Stimulated activated naive CD8-positive, alpha-beta T cell treated with anti-CD3 and anti-CD28 coated beads, Interleukin-15, Interleukin-2, amounts not matched to agents 100 ng/mL and 50 ng/mL, for 24 hours (primary cell): Measurements from ENCODE around the gene TTC9.

Experiments
- H3K27ac Mint-ChIP-seq: one replicate; pipeline ENCODE4 v1.8.0; 2021; ENCODE audit warnings: mild to moderate bottlenecking, mixed read lengths
- H3K27me3 Mint-ChIP-seq: one replicate; pipeline ENCODE4 v1.8.0; 2021; ENCODE audit warnings: mixed read lengths
- H3K36me3 Mint-ChIP-seq: one replicate; pipeline ENCODE4 v1.8.0; 2021; ENCODE audit warnings: low read depth, mixed read lengths
- H3K4me1 Mint-ChIP-seq: one replicate; pipeline ENCODE4 v1.8.0; 2021; ENCODE audit warnings: low read depth, mixed read lengths
- H3K4me3 Mint-ChIP-seq: one replicate; pipeline ENCODE4 v1.8.0; 2021; ENCODE audit warnings: mild to moderate bottlenecking, mixed read lengths
- H3K9me3 Mint-ChIP-seq: one replicate; pipeline ENCODE4 v1.8.0; 2021; ENCODE audit warnings: mixed read lengths

TTC9 gene

GRCh38 chr14:70709726-70710382, 68.1 kb downstream of the TTC9 start:
- H3K27ac Mint-ChIP-seq = no peak overlapping the region
- H3K4me3 Mint-ChIP-seq = no peak overlapping the region
- no peaks in the 10 kb centered on the region for H3K9me3 Mint-ChIP-seq
- peaks cover 12% of the 10 kb centered on the region for H3K4me1 Mint-ChIP-seq
- no peaks in the 10 kb centered on the region for H3K36me3 Mint-ChIP-seq
- H3K27me3 Mint-ChIP-seq = peaks cover 5% of the 10 kb centered on the region

- Mint-ChIP-seq H3K27ac (no peak overlapping the region), H3K9me3 (no peaks in the 10 kb centered on the region), H3K4me1 (peaks cover 12% of the 10 kb centered on the region), H3K36me3 (no peaks in the 10 kb centered on the region), H3K27me3 (peaks cover 12% of the 10 kb centered on the region), H3K4me3 (no peak overlapping the region)
Observed at GRCh38 chr14:70711451-70711850, 69.7 kb downstream of the TTC9 start.

- Mint-ChIP-seq H3K4me1 (peaks cover 9% of the 10 kb centered on the region), H3K9me3 (no peaks in the 10 kb centered on the region), H3K27ac (no peak overlapping the region), H3K36me3 (no peaks in the 10 kb centered on the region), H3K4me3 (no peak overlapping the region), H3K27me3 (peaks cover 12% of the 10 kb centered on the region)
Observed at GRCh38 chr14:70713096-70713495, 71.4 kb downstream of the TTC9 start.

GRCh38 chr14:70713511-70713916, 71.8 kb downstream of the TTC9 start:
- H3K27ac Mint-ChIP-seq = no peak overlapping the region
- no peaks in the 10 kb centered on the region for H3K36me3 Mint-ChIP-seq
- peaks cover 12% of the 10 kb centered on the region for H3K27me3 Mint-ChIP-seq
- H3K4me1 Mint-ChIP-seq = peaks cover 9% of the 10 kb centered on the region
- no peak overlapping the region for H3K4me3 Mint-ChIP-seq
- H3K9me3 Mint-ChIP-seq = no peaks in the 10 kb centered on the region

DNA sequence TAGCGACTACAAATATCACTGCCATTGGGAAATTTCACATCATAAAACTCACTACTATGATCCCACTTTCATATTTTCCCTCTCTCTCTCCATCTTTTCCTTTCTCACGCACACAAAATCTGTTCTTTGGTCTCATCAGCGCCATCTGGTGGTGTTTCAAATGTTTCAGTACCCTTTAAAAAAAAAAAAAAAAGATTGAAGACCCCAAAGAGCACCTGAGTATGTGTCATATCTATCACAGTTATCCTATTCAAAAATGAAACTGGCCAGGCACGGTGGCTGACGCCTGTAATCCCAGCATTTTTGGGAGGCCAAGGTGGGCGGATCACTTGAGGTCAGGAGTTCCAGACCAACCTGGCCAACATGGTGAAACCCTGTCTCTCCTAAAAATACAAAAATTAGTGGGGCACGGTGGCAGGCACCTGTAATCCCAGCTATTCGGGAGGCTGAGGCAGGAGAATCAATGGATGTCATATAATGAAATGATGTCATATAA, 72.4 kb downstream of the TTC9 start:
- Mint-ChIP-seq H3K9me3 (no peaks in the 10 kb centered on the region), H3K27ac (no peak overlapping the region), H3K4me1 (peaks cover 9% of the 10 kb centered on the region), H3K27me3 (peaks cover 12% of the 10 kb centered on the region), H3K4me3 (no peak overlapping the region), H3K36me3 (no peaks in the 10 kb centered on the region)

- H3K4me1 Mint-ChIP-seq = peaks cover 9% of the 10 kb centered on the region
- peaks cover 12% of the 10 kb centered on the region for H3K27me3 Mint-ChIP-seq
- no peak overlapping the region for H3K27ac Mint-ChIP-seq
- no peak overlapping the region for H3K4me3 Mint-ChIP-seq
- no peaks in the 10 kb centered on the region for H3K9me3 Mint-ChIP-seq
- H3K36me3 Mint-ChIP-seq = no peaks in the 10 kb centered on the region
Observed at GRCh38 chr14:70716483-70716882, 74.8 kb downstream of the TTC9 start.

GRCh38 chr14:70716958-70717357, 75.2 kb downstream of the TTC9 start:
- peaks cover 12% of the 10 kb centered on the region for H3K27me3 Mint-ChIP-seq
- no peak overlapping the region for H3K4me3 Mint-ChIP-seq
- H3K9me3 Mint-ChIP-seq = no peaks in the 10 kb centered on the region
- H3K27ac Mint-ChIP-seq = no peak overlapping the region
- H3K36me3 Mint-ChIP-seq = no peaks in the 10 kb centered on the region
- H3K4me1 Mint-ChIP-seq = peaks cover 9% of the 10 kb centered on the region

DNA sequence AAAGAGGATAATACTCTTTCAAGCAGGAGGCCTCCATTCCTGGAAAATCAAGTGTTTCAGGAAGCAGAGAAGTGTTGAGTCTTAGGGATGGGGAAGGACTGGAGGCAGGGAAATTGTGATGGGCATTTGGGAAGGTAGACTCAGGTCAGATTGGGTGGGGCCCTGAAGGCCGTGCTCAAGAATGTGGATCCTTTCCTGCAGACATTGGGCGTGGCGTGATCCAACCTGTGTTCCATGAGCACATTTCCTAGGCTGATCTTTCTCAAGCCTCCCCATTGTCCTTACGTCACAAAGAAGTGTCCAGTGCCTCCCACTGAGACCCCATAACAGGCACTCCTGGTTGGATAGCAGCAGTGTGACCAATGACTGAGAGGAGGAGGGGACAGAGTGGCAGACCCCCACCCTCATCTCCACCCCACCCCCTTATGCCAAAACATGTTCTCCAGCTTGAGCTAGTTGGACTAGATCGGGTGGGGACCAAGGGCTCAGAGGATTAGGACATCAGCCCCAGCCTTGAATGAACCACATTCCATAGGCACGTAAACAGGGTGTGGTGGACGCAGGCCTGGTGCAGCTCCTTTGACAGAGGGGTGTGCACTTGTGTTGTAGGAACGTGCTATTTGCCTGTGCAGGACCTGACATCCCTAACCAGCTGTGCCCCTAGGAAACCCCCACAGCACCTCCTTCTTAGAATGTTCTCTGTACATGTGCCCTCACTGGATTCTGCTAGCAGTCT, 76.8 kb downstream of the TTC9 start:
- H3K27me3 Mint-ChIP-seq = peaks cover 12% of the 10 kb centered on the region
- H3K36me3 Mint-ChIP-seq = no peaks in the 10 kb centered on the region
- no peaks in the 10 kb centered on the region for H3K9me3 Mint-ChIP-seq
- H3K27ac Mint-ChIP-seq = no peak overlapping the region
- peaks cover 9% of the 10 kb centered on the region for H3K4me1 Mint-ChIP-seq
- H3K4me3 Mint-ChIP-seq = no peak overlapping the region

DNA sequence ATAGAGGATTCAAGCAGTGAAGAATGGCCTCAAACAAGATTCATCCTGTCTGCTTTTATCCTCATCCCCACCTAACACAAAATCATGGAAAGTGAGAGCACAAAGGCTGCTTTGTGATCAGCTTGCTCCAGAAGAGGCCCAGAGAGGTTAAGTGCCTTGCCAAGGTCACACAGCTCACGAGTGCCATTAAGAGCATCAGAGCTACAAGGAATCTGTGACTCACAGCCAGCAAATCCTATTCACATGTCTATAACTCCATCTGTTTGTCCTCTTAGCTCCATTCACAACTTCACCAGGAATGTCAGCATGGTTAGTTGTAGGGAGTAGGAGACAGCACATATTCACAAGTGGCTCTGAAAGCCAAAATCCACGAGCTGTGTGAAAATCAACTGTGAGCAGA, 79.8 kb downstream of the TTC9 start:
- Mint-ChIP-seq H3K36me3 (no peaks in the 10 kb centered on the region), H3K27ac (no peak overlapping the region), H3K4me1 (no peaks in the 10 kb centered on the region), H3K9me3 (no peaks in the 10 kb centered on the region), H3K27me3 (no peaks in the 10 kb centered on the region), H3K4me3 (no peak overlapping the region)

DNA sequence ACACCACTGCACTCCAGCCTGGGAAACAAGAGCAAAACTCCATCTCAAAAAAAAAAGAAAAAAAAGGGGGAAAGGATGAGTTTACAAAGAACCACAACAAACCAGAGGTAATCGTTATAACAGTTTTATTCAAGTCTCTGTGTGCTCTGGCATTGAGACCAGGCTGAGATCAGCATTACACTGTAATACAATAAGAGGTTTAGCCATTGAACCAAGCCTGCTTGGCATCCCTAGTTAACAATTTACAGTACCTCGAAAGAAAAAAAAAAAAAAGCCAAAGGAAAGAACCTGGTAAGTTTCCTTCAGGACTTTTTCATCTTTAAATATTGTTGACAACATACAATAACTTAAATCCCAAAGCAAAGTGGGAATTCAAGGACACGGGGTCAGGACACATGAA, 80.7 kb downstream of the TTC9 start:
- Mint-ChIP-seq H3K9me3 (no peaks in the 10 kb centered on the region), H3K27me3 (no peaks in the 10 kb centered on the region), H3K27ac (no peak overlapping the region), H3K4me3 (no peak overlapping the region), H3K4me1 (no peaks in the 10 kb centered on the region), H3K36me3 (no peaks in the 10 kb centered on the region)

DNA sequence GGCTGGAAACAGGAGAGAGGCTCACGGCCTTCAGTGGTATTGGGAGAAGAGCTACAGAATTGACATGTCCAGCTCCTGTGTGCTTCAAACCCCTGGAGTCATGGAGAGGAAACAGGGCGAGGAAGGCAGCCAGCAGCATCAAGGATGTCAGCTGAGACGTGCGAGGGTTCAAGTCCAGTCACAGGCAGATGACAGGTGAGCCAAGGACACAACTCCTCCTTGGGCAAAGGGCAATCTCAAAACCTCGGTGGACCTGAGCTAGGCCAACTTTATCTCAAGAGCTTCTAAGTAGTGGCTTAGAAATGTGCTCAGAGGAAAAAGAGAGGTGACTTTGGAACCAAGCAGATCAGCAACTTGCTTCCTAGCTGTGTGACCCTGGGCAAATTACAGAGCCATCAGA, 81.6 kb downstream of the TTC9 start:
- H3K36me3 Mint-ChIP-seq = no peaks in the 10 kb centered on the region
- no peaks in the 10 kb centered on the region for H3K27me3 Mint-ChIP-seq
- H3K4me3 Mint-ChIP-seq = no peak overlapping the region
- H3K4me1 Mint-ChIP-seq = no peaks in the 10 kb centered on the region
- H3K27ac Mint-ChIP-seq = no peak overlapping the region
- no peaks in the 10 kb centered on the region for H3K9me3 Mint-ChIP-seq

- H3K27ac Mint-ChIP-seq = no peak overlapping the region
- no peaks in the 10 kb centered on the region for H3K36me3 Mint-ChIP-seq
- no peaks in the 10 kb centered on the region for H3K27me3 Mint-ChIP-seq
- H3K4me1 Mint-ChIP-seq = no peaks in the 10 kb centered on the region
- no peaks in the 10 kb centered on the region for H3K9me3 Mint-ChIP-seq
- no peak overlapping the region for H3K4me3 Mint-ChIP-seq
Observed at GRCh38 chr14:70724110-70724509, 82.4 kb downstream of the TTC9 start.

GRCh38 chr14:70724944-70725343, 83.2 kb downstream of the TTC9 start:
- Mint-ChIP-seq H3K4me3 (no peak overlapping the region), H3K27me3 (no peaks in the 10 kb centered on the region), H3K27ac (no peak overlapping the region)

More at GRCh38 chr14:70724944-70725343, 83.2 kb downstream of the TTC9 start:
- Mint-ChIP-seq H3K36me3 (no peaks in the 10 kb centered on the region), H3K9me3 (no peaks in the 10 kb centered on the region), H3K4me1 (no peaks in the 10 kb centered on the region)
